ENCODE results near the gene RDH11. TPM values are rescaled to one million over a fixed set of nuclear protein-coding genes. Genes with fewer than 3 reads are reported as not detected.

The RDH11 gene
- polyA plus RNA-seq, 3 donors: 64.9 to 70.7 (median 65.4) TPM

DNA sequence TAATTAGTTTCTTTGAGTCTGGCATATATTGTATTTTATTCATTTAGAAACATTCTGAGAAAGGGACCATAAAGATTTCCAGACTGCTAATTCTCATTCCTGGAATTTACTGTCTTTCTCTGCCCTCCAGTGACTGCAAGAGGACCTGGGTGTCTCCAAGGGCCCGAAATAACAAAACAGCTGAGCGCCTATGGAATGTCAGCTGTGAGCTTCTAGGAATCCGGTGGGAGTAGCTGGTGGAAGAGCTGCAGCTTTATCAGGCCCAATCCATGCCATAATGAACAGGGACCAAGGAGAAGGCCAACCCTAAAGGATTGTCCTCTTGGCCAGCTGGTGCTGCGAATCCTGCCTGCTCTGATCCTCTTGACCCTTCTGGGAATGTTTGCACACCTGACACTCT is 38.1 kb upstream of the RDH11 start:
- Mint-ChIP-seq H3K27ac (no peak overlapping the region), H3K4me1 (no peaks in the 10 kb centered on the region), H3K4me3 (no peak overlapping the region), H3K27me3 (ENCODE audit: low read depth in 3 of 3) (peaks cover 1 to 6% (median 3%) of the 10 kb centered on the region in 3 donors), H3K36me3 (no peaks in the 10 kb centered on the region), H3K9me3 (peaks cover 0 to 2% (median 0%) of the 10 kb centered on the region in 7 donors)
- H4K20me1 ChIP-seq (ENCODE audit: insufficient read depth, low read length): no peaks in the 10 kb centered on the region
- H3K79me2 ChIP-seq (ENCODE audit: insufficient read depth, low read length): no peaks in the 10 kb centered on the region
- intact Hi-C loops (cut with micrococcal nuclease): no loop called here
- no peaks in the 10 kb centered on the region for H3K36me3 ChIP-seq (replicated peaks in 1 of 2; ENCODE audit: control insufficient read depth in 1 of 2, insufficient read depth in 2 of 2, low read length in 2 of 2)
- no peaks in the 10 kb centered on the region for H3K4me1 ChIP-seq (ENCODE audit: control insufficient read depth in 1 of 2, insufficient read depth in 2 of 2, low read length in 2 of 2)
- no peak overlapping the region for H3K9ac ChIP-seq (ENCODE audit: insufficient read depth, low read length, poor library complexity, severe bottlenecking)
- no peak overlapping the region for H3K4me2 ChIP-seq (replicated peaks; ENCODE audit: extremely low read depth, low read length, poor library complexity, severe bottlenecking)
- no peaks in the 10 kb centered on the region for H3K27me3 ChIP-seq (ENCODE audit: control insufficient read depth in 2 of 2, insufficient read depth in 2 of 2, low read length in 2 of 2)
- no peak overlapping the region for H3K4me3 ChIP-seq (replicated peaks in 1 of 3; ENCODE audit: low read depth in 2 of 3, low read length in 3 of 3)
- TF ChIP-seq CTCF (IDR thresholded peaks at IDR 0.05): no peak
- WGBS (ENCODE audit: insufficient coverage): 96% methylated on average over 4 of the region's 4 CpGs
- no peaks in the 10 kb centered on the region for H3K9me3 ChIP-seq (replicated peaks in 1 of 2; ENCODE audit: control insufficient read depth in 1 of 2, insufficient read depth in 1 of 2, low read length in 2 of 2)
- no peak overlapping the region for H2AFZ ChIP-seq (ENCODE audit: insufficient read depth, low read depth, low read length, poor library complexity, severe bottlenecking)
- no peak for DNase-seq
- no peak overlapping the region for H3K27ac ChIP-seq (ENCODE audit: low read depth in 1 of 2, low read length in 2 of 2)

- Mint-ChIP-seq H3K27me3 (ENCODE audit: low read depth in 3 of 3) (peaks cover 3 to 4% (median 3%) of the 10 kb centered on the region in 3 donors), H3K4me3 (no peak overlapping the region), H3K36me3 (no peaks in the 10 kb centered on the region), H3K4me1 (no peaks in the 10 kb centered on the region), H3K27ac (no peak overlapping the region), H3K9me3 (peaks cover 0 to 5% (median 0%) of the 10 kb centered on the region in 7 donors)
- no peaks in the 10 kb centered on the region for H3K4me1 ChIP-seq (ENCODE audit: control insufficient read depth in 1 of 2, insufficient read depth in 2 of 2, low read length in 2 of 2)
- peaks cover 0 to 2% of the 10 kb centered on the region in 2 donors for H3K27me3 ChIP-seq (ENCODE audit: control insufficient read depth in 2 of 2, insufficient read depth in 2 of 2, low read length in 2 of 2)
- 92% methylated on average over 16 of the region's 21 CpGs for WGBS (ENCODE audit: insufficient coverage)
- no peaks in the 10 kb centered on the region for H3K36me3 ChIP-seq (replicated peaks in 1 of 2; ENCODE audit: control insufficient read depth in 1 of 2, insufficient read depth in 2 of 2, low read length in 2 of 2)
- H2AFZ ChIP-seq (ENCODE audit: insufficient read depth, low read depth, low read length, poor library complexity, severe bottlenecking): no peak overlapping the region
- TF ChIP-seq CTCF (IDR thresholded peaks at IDR 0.05): no peak
- no peaks in the 10 kb centered on the region for H3K9me3 ChIP-seq (replicated peaks in 1 of 2; ENCODE audit: control insufficient read depth in 1 of 2, insufficient read depth in 1 of 2, low read length in 2 of 2)
- H4K20me1 ChIP-seq (ENCODE audit: insufficient read depth, low read length): no peaks in the 10 kb centered on the region
- no peaks in the 10 kb centered on the region for H3K79me2 ChIP-seq (ENCODE audit: insufficient read depth, low read length)
- H3K27ac ChIP-seq (ENCODE audit: low read depth in 1 of 2, low read length in 2 of 2): no peak overlapping the region
- DNase-seq: no peak
- intact Hi-C loops (cut with micrococcal nuclease): no loop called here
- H3K4me3 ChIP-seq (replicated peaks in 1 of 3; ENCODE audit: low read depth in 2 of 3, low read length in 3 of 3): no peak overlapping the region
- H3K9ac ChIP-seq (ENCODE audit: insufficient read depth, low read length, poor library complexity, severe bottlenecking): no peak overlapping the region
- no peak overlapping the region for H3K4me2 ChIP-seq (replicated peaks; ENCODE audit: extremely low read depth, low read length, poor library complexity, severe bottlenecking)
These were observed 33.7 kb upstream of the RDH11 start for GRCh38 chr14:67729072-67729885.
